GM19372 (cell line): Measurements from ENCODE around the gene ADTRP.
"Not testable (repeated sequence)": the region's sequence is repeated elsewhere in the genome, so short reads cannot be mapped to it uniquely, and the experiment has no call there.

Experiments
- ATAC-seq: cut with Tn5 transposase; IDR thresholded peaks from one replicate; pipeline ENCODE4 v1.9.1; 2021; ENCODE audit warnings: mild to moderate bottlenecking, low read depth, moderate library complexity; ENCODE audit not compliant: unreplicated experiment

ADTRP gene

GRCh38 chr6:11804135-11804534 lies 25.5 kb upstream of the ADTRP start:
- no peak for ATAC-seq

GRCh38 chr6:11803591-11803971 lies 25.0 kb upstream of the ADTRP start:
- no peak for ATAC-seq

- ATAC-seq, result no peak
Observed at GRCh38 chr6:11802886-11803590, 24.4 kb upstream of the ADTRP start.

DNA sequence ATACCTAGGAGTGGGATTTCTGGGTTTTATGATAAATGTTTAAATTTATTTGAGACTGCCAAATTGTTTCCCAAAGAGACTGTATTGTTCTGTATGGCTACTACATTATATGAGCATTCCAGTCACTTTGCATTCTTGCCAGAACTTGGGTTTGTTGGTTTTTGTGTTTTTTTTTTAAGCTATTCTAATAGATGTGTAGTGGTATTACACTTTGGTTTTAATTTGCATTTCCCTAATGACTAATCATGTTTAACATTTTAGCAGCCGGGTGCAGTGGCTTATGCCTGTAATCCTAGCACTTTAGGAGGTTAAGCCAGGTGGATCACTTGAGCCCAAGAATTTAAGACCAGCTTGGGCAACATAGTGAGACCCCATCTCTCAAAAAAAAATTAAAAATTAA lies 21.9 kb upstream of the ADTRP start:
- ATAC-seq, result not testable (repeated sequence)

DNA sequence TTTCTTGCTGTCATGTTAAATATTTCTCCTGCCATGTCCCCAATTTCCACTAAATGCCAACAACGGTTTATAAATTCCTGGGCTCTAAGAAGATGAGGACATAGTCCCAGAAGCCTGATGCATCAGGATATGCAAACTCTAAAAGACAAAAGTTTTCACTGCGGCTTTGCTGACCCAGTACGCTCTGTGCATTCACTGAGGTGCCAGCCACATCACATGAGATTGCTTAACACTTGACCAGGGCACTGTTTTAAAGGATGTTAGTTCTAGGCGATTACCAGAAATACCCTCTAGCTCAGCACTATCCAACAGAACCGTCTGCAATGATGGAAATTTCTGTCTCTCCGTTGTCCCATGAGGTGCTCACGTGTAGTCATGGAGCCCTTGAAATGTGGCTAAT lies 19.9 kb upstream of the ADTRP start:
- no peak for ATAC-seq

DNA sequence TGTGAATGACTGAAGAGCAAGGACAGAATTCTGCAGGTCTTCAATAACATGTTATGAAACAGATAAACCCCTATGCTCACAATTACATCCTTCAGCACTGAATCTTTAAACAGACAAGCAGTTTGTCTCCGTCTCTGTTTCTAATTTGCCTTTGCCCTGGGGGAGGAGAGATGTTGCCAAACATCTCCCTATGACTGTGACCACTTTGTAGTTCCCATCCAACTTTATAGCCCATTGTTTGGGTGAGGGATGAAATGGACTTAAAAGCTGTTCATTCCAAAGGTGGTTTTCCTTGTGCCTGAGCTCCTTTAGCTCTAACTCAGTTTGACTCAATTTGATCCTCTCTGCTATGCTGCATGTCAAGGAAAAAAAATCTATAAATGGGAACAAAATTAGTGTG lies 19.5 kb upstream of the ADTRP start:
- ATAC-seq, result no peak

- no peak for ATAC-seq
Observed at GRCh38 chr6:11796829-11797228, 18.2 kb upstream of the ADTRP start.

- no peak for ATAC-seq
Observed at GRCh38 chr6:11795403-11795802, 16.8 kb upstream of the ADTRP start.

- no peak for ATAC-seq
Observed at GRCh38 chr6:11793277-11793676, 14.7 kb upstream of the ADTRP start.

GRCh38 chr6:11791354-11792107 lies 12.9 kb upstream of the ADTRP start:
- no peak for ATAC-seq

DNA sequence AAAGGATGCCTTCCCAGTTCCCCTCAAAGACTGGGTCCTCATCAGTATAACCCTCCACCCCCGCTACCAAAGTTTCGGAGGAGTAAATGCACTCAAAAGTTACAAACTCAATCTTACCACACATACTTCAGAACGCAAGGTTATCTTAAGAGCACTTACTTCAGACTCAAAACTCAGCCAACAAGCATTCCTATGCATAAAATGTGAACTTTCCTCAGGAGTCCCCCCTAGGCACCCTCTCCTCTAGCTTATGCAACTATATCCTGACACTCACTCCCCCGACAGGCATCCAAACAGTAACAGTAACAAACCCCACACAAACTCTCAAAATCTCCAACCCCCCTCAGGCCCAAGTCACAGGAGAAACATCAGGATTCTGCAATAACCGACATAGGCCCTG lies 11.1 kb upstream of the ADTRP start:
- no peak for ATAC-seq

- ATAC-seq, result no peak
Observed at GRCh38 chr6:11788043-11788442, 9.4 kb upstream of the ADTRP start.

GRCh38 chr6:11785774-11786579 lies 7.4 kb upstream of the ADTRP start:
- peak; percentile 83 for ATAC-seq

DNA sequence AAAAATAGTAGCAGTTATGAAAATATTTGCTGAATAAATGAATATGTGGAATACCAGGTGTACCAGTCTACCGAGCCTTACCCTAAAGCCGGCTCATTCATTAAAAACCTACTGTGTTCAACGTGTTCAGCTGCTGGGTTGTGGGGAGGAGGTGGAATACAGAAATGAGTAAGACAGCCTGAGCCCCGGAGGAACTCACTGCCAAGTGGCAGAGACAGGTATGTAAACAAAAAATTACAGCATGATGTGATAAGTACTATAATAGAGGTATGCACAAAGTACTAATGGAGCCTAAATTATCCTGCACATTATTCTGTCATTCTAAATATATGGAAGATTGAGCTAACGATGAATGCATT lies 6.8 kb upstream of the ADTRP start:
- ATAC-seq, result peak; percentile 51

DNA sequence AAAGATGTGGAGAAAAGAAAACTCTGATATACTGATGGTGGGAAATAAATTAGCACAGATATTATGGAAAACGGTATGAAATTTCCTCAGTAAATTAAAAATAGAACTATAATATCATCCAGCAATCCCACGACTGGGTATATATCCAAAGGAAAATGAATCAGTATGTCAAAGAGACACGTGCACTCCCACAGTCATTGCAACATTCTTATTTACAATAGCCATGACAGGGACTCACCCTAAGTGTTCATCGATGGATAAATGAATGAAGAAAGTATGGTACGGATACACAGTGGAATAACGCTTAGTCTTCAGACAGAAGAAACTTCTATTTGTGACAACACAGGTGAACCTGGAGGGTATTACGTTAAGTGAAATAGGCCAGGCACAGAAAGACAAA lies 5.7 kb upstream of the ADTRP start:
- no peak for ATAC-seq

GRCh38 chr6:11783524-11784064 lies 5.0 kb upstream of the ADTRP start:
- no peak for ATAC-seq

- ATAC-seq, result no peak
Observed at GRCh38 chr6:11782524-11782923, 3.9 kb upstream of the ADTRP start.

- no peak for ATAC-seq
Observed at GRCh38 chr6:11780097-11780428, 1.5 kb upstream of the ADTRP start.

GRCh38 chr6:11779329-11780096 lies 910 bp upstream of the ADTRP start:
- ATAC-seq, result no peak

DNA sequence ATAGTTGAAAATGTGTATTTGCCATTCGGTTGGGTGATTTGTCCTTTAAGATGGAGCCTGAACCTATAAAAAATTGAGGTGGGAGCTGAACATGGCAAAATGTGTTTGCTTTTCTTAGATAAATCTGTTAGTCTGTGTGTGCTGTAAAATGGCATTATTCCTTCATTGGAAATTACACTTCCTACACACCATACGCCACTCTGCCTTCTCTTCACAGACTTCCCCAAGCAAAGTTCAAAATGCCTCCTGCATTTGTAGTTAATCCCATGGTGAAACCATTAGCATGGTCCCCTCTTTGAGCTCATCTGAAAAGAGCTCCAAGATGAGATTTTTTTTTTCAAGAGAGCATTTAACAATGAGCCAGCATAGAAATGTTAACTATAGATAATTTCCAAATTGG lies 567 bp downstream of the ADTRP start:
- ATAC-seq, result no peak
